ENCODE measurements around the gene SYF2. TPM values are rescaled to one million over a fixed set of nuclear protein-coding genes. Genes with fewer than 3 reads are reported as not detected.

The SYF2 gene
- total RNA-seq, 1 donor from 2014 or later, result 39.7 TPM

- intact Hi-C loops (cut with micrococcal nuclease), result no loop called here
These were observed 46.7 kb downstream of the SYF2 start for GRCh38 chr1:25185409-25186160.

- intact Hi-C loops (cut with micrococcal nuclease), result no loop called here
These were observed 48.1 kb downstream of the SYF2 start for GRCh38 chr1:25184001-25184762.

- intact Hi-C loops (cut with micrococcal nuclease), result no loop called here
These were observed 48.9 kb downstream of the SYF2 start for GRCh38 chr1:25183126-25183980.

- intact Hi-C loops (cut with micrococcal nuclease), result no loop called here
These were observed 49.7 kb downstream of the SYF2 start for GRCh38 chr1:25182629-25183028.

GRCh38 chr1:25180996-25181395, 51.3 kb downstream of the SYF2 start:
- intact Hi-C loops (cut with micrococcal nuclease), result no loop called here

GRCh38 chr1:25178917-25179561, 53.3 kb downstream of the SYF2 start:
- intact Hi-C loops (cut with micrococcal nuclease), result no loop called here

GRCh38 chr1:25174730-25175612, 57.3 kb downstream of the SYF2 start:
- intact Hi-C loops (cut with micrococcal nuclease), result no loop called here

- intact Hi-C loops (cut with micrococcal nuclease), result no loop called here
These were observed 58.0 kb downstream of the SYF2 start for GRCh38 chr1:25174363-25174729.

- intact Hi-C loops (cut with micrococcal nuclease), result no loop called here
These were observed 58.4 kb downstream of the SYF2 start for GRCh38 chr1:25173809-25174340.

Other genes with a start within 250 kb of the SYF2 start
- gene RSRP1, start 15.0 kb upstream of the SYF2 start, total RNA-seq, result 197 and 200 TPM in 2 replicates
- not detected in 2 replicates for gene RHD, start 40.0 kb upstream of the SYF2 start, total RNA-seq
- gene TMEM50A, start 105.8 kb upstream of the SYF2 start, total RNA-seq, result 145 and 148 TPM in 2 replicates
- gene RHCE, start 188.3 kb upstream of the SYF2 start, total RNA-seq, result 0.41 TPM in 1 of 2 replicates, not detected in the other
- 18.1 and 19.3 TPM in 2 replicates for gene MACO1, start 198.4 kb upstream of the SYF2 start, total RNA-seq

Data from T-helper 2 cell treated with Interferon-gamma antibody and Interleukin-4, amounts not matched to agents 100 ng/mL and 5 ng/mL, for 36 hours (primary cell).